ENCODE measurements around the gene POLL. TPM values are rescaled to one million over a fixed set of nuclear protein-coding genes. Genes with fewer than 3 reads are reported as not detected.

Gene POLL
- total RNA-seq, 2 experiments from 2014 or later, result 31.9 to 35.9 TPM

GRCh38 chr10:101559596-101560297 is 28.3 kb downstream of the POLL start:
- CTCF ChIA-PET, result interaction anchor here (0.8 to 1.3 kb wide), 2 partner anchors 10 to 11 kb away, joined by 3 to 4 read pairs; no protein-coding TSS in a partner anchor
- DNase-seq, result peak; percentile 6
- no peaks in the 10 kb centered on the region for H3K36me3 Mint-ChIP-seq (ENCODE audit: low read depth)
- peaks cover 30% of the 10 kb centered on the region for H3K4me1 Mint-ChIP-seq
- peak overlapping the region; percentile 12 for H3K27ac Mint-ChIP-seq
- no peaks in the 10 kb centered on the region for H3K9me3 Mint-ChIP-seq
- POLR2A ChIA-PET, result no interaction called here
- no peak overlapping the region for H3K4me3 Mint-ChIP-seq
- peaks cover 4% of the 10 kb centered on the region for H3K27me3 Mint-ChIP-seq

- ChIA-PET POLR2A (interaction anchor here (1.3 to 2.0 kb wide), 2 partner anchors 11 to 22 kb away, joined by 4 to 5 read pairs; no protein-coding TSS in a partner anchor), CTCF (interaction anchor here (0.8 to 1.1 kb wide), 3 partner anchors 11 to 23 kb away, joined by 4 to 7 read pairs (median 5); no protein-coding TSS in a partner anchor)
- H3K27me3 Mint-ChIP-seq, result peaks cover under 1% of the 10 kb centered on the region
- peaks cover 30% of the 10 kb centered on the region for H3K4me1 Mint-ChIP-seq
- no peak overlapping the region for H3K4me3 Mint-ChIP-seq
- H3K9me3 Mint-ChIP-seq, result no peaks in the 10 kb centered on the region
- peak overlapping the region; percentile 52 for H3K27ac Mint-ChIP-seq
- DNase-seq, result peak; percentile 11
- no peaks in the 10 kb centered on the region for H3K36me3 Mint-ChIP-seq (ENCODE audit: low read depth)
Observed at GRCh38 chr10:101558671-101559595, 29.1 kb downstream of the POLL start.

GRCh38 chr10:101558204-101558603 is 29.9 kb downstream of the POLL start:
- Mint-ChIP-seq H3K27ac (peak overlapping the region; percentile 52), H3K4me1 (peaks cover 30% of the 10 kb centered on the region), H3K9me3 (no peaks in the 10 kb centered on the region), H3K27me3 (no peaks in the 10 kb centered on the region), H3K4me3 (no peak overlapping the region), H3K36me3 (ENCODE audit: low read depth) (no peaks in the 10 kb centered on the region)
- DNase-seq, result peak; percentile 47
- ChIA-PET CTCF (interaction anchor here (0.8 to 1.1 kb wide), 3 partner anchors 12 to 22 kb away, joined by 4 to 7 read pairs (median 5); no protein-coding TSS in a partner anchor), POLR2A (interaction anchor here (1.3 to 2.0 kb wide), 2 partner anchors 12 to 22 kb away, joined by 4 to 5 read pairs; no protein-coding TSS in a partner anchor)

- Mint-ChIP-seq H3K27ac (no peak overlapping the region), H3K4me3 (no peak overlapping the region), H3K9me3 (no peaks in the 10 kb centered on the region), H3K36me3 (ENCODE audit: low read depth) (peaks cover 3% of the 10 kb centered on the region), H3K4me1 (peaks cover 30% of the 10 kb centered on the region), H3K27me3 (no peaks in the 10 kb centered on the region)
- ChIA-PET POLR2A (interaction anchor here (1.3 to 2.0 kb wide), 2 partner anchors 12 to 23 kb away, joined by 4 to 5 read pairs; no protein-coding TSS in a partner anchor), CTCF (interaction anchor here (1.6 kb wide), 1 partner anchor 11 kb away, joined by 6 read pairs; no protein-coding TSS in a partner anchor)
- DNase-seq, result peak; percentile 9
Observed at GRCh38 chr10:101557541-101557940, 30.5 kb downstream of the POLL start.

- no peaks in the 10 kb centered on the region for H3K27me3 Mint-ChIP-seq
- H3K4me3 Mint-ChIP-seq, result no peak overlapping the region
- H3K4me1 Mint-ChIP-seq, result peaks cover 12% of the 10 kb centered on the region
- ChIA-PET POLR2A (no interaction called here), CTCF (interaction anchor here (0.6 to 1.6 kb wide), 3 partner anchors 17 to 24 kb away, joined by 3 to 6 read pairs (median 4); no protein-coding TSS in a partner anchor)
- no peaks in the 10 kb centered on the region for H3K9me3 Mint-ChIP-seq
- H3K36me3 Mint-ChIP-seq (ENCODE audit: low read depth), result peaks cover 6% of the 10 kb centered on the region
- no peak overlapping the region for H3K27ac Mint-ChIP-seq
- DNase-seq, result no peak
Observed at GRCh38 chr10:101552442-101552841, 35.6 kb downstream of the POLL start.

GRCh38 chr10:101550965-101551364 is 37.1 kb downstream of the POLL start:
- no peak for DNase-seq
- POLR2A ChIA-PET, result no interaction called here
- Mint-ChIP-seq H3K27me3 (no peaks in the 10 kb centered on the region), H3K9me3 (no peaks in the 10 kb centered on the region), H3K27ac (no peak overlapping the region), H3K4me3 (no peak overlapping the region), H3K36me3 (ENCODE audit: low read depth) (peaks cover 6% of the 10 kb centered on the region), H3K4me1 (peaks cover 8% of the 10 kb centered on the region)
- CTCF ChIA-PET, result no interaction called here

GRCh38 chr10:101545898-101546297 is 42.2 kb downstream of the POLL start:
- no peaks in the 10 kb centered on the region for H3K27me3 Mint-ChIP-seq
- ChIA-PET CTCF (interaction anchor here (0.6 to 1.6 kb wide), 3 partner anchors 9 to 251 kb away, joined by 3 to 6 read pairs (median 3); no protein-coding TSS in a partner anchor), POLR2A (interaction anchor here (1.1 kb wide), 1 partner anchor 25 kb away, joined by 3 read pairs; no protein-coding TSS in a partner anchor)
- H3K27ac Mint-ChIP-seq, result no peak overlapping the region
- no peaks in the 10 kb centered on the region for H3K36me3 Mint-ChIP-seq (ENCODE audit: low read depth)
- DNase-seq, result no peak
- no peaks in the 10 kb centered on the region for H3K9me3 Mint-ChIP-seq
- H3K4me3 Mint-ChIP-seq, result no peak overlapping the region
- peaks cover 6% of the 10 kb centered on the region for H3K4me1 Mint-ChIP-seq

GRCh38 chr10:101538446-101538845 is 49.6 kb downstream of the POLL start:
- ChIA-PET CTCF (interaction anchor here (0.7 to 8.3 kb wide), 4 partner anchors 20 to 243 kb away, joined by 3 to 67 read pairs (median 6); no protein-coding TSS in a partner anchor), POLR2A (no interaction called here)
- Mint-ChIP-seq H3K36me3 (ENCODE audit: low read depth) (no peaks in the 10 kb centered on the region), H3K27me3 (no peaks in the 10 kb centered on the region), H3K4me3 (no peak overlapping the region), H3K4me1 (peaks cover 10% of the 10 kb centered on the region), H3K27ac (no peak overlapping the region), H3K9me3 (no peaks in the 10 kb centered on the region)
- no peak for DNase-seq

- ChIA-PET POLR2A (interaction anchor here (0.6 to 1.2 kb wide), 2 partner anchors 44 to 54 kb away, joined by 3 read pairs; no protein-coding TSS in a partner anchor), CTCF (interaction anchor here (0.6 to 8.3 kb wide), 8 partner anchors 8 to 187 kb away, joined by 3 to 67 read pairs (median 3); partner anchors contain the start of genes DPCD and POLL)
- Mint-ChIP-seq H3K27ac (no peak overlapping the region), H3K36me3 (ENCODE audit: low read depth) (no peaks in the 10 kb centered on the region), H3K9me3 (no peaks in the 10 kb centered on the region), H3K4me3 (no peak overlapping the region), H3K4me1 (peaks cover 10% of the 10 kb centered on the region), H3K27me3 (no peaks in the 10 kb centered on the region)
- DNase-seq, result no peak
Observed at GRCh38 chr10:101536800-101537199, 51.3 kb downstream of the POLL start.

- POLR2A ChIA-PET, result interaction anchor here (0.6 kb wide), 1 partner anchor 55 kb away, joined by 3 read pairs; no protein-coding TSS in a partner anchor
- no peaks in the 10 kb centered on the region for H3K36me3 Mint-ChIP-seq (ENCODE audit: low read depth)
Observed at GRCh38 chr10:101535949-101536348, 52.1 kb downstream of the POLL start.

GRCh38 chr10:101529725-101530553 is 58.1 kb downstream of the POLL start:
- CTCF ChIA-PET, result no interaction called here
- H3K27ac Mint-ChIP-seq, result no peak overlapping the region
- no peak overlapping the region for H3K4me3 Mint-ChIP-seq
- no peaks in the 10 kb centered on the region for H3K27me3 Mint-ChIP-seq
- H3K36me3 Mint-ChIP-seq (ENCODE audit: low read depth), result no peaks in the 10 kb centered on the region
- H3K9me3 Mint-ChIP-seq, result no peaks in the 10 kb centered on the region
- DNase-seq, result no peak
- no peaks in the 10 kb centered on the region for H3K4me1 Mint-ChIP-seq
- POLR2A ChIA-PET, result no interaction called here

More at GRCh38 chr10:101535949-101536348, 52.1 kb downstream of the POLL start:
- H3K27me3 Mint-ChIP-seq, result no peaks in the 10 kb centered on the region
- peaks cover 10% of the 10 kb centered on the region for H3K4me1 Mint-ChIP-seq
- H3K4me3 Mint-ChIP-seq, result no peak overlapping the region
- DNase-seq, result no peak
- H3K27ac Mint-ChIP-seq, result no peak overlapping the region
- H3K9me3 Mint-ChIP-seq, result no peaks in the 10 kb centered on the region
- CTCF ChIA-PET, result interaction anchor here (0.7 to 8.3 kb wide), 7 partner anchors 9 to 92 kb away, joined by 3 to 67 read pairs (median 3); partner anchors contain the start of genes DPCD and POLL

- Mint-ChIP-seq H3K4me3 (no peak overlapping the region), H3K36me3 (ENCODE audit: low read depth) (no peaks in the 10 kb centered on the region), H3K9me3 (no peaks in the 10 kb centered on the region), H3K27ac (no peak overlapping the region), H3K4me1 (no peaks in the 10 kb centered on the region), H3K27me3 (no peaks in the 10 kb centered on the region)
- CTCF ChIA-PET, result interaction anchor here (0.9 kb wide), 1 partner anchor 434 kb away, joined by 3 read pairs; no protein-coding TSS in a partner anchor
- no peak for DNase-seq
- POLR2A ChIA-PET, result no interaction called here
Observed at GRCh38 chr10:101529207-101529606, 58.9 kb downstream of the POLL start.
